Kidney epithelial cell (primary cell): ENCODE measurements around the gene HOXA4. TPM values are rescaled to one million over a fixed set of nuclear protein-coding genes. Genes with fewer than 3 reads are reported as not detected.

ENCODE experiments used
- DNase-seq: peaks from one replicate; pipeline ENCODE4 v3.0.0-alpha.2; 2010; ENCODE audit warnings: low read depth
- H3K27me3 ChIP-seq: 2 replicates; pipeline ENCODE4 v1.6.0; 2011; ENCODE audit warnings: low read length; ENCODE audit not compliant: control insufficient read depth, insufficient read depth
- H3K36me3 ChIP-seq: 2 replicates; pipeline ENCODE4 v1.5.1; 2011; ENCODE audit warnings: low read length; ENCODE audit not compliant: control insufficient read depth, insufficient read depth
- H3K4me3 ChIP-seq: 2 replicates; pipeline ENCODE4 v1.5.1; 2011; ENCODE audit warnings: low read depth, mild to moderate bottlenecking, control low read depth, low read length
- total RNA-seq: library from RNA; depleted of rRNA; stranded (reverse); fragments of >200 nt; gene quantifications from 2 replicates; pipeline ENCODE4 v1.2.3, GENCODE V29; 2015
- TF ChIP-seq, protein P1 (sequence below): IDR thresholded peaks from 2 replicates; pipeline ENCODE4 v1.5.1; 2011; ENCODE audit warnings: mild to moderate bottlenecking, moderate library complexity, low read length, control low read depth, inconsistent platforms; ENCODE audit not compliant: insufficient read depth, poor library complexity, severe bottlenecking

HOXA4 gene
- total RNA-seq, 1 donor from 2014 or later = 7.4 TPM

DNA sequence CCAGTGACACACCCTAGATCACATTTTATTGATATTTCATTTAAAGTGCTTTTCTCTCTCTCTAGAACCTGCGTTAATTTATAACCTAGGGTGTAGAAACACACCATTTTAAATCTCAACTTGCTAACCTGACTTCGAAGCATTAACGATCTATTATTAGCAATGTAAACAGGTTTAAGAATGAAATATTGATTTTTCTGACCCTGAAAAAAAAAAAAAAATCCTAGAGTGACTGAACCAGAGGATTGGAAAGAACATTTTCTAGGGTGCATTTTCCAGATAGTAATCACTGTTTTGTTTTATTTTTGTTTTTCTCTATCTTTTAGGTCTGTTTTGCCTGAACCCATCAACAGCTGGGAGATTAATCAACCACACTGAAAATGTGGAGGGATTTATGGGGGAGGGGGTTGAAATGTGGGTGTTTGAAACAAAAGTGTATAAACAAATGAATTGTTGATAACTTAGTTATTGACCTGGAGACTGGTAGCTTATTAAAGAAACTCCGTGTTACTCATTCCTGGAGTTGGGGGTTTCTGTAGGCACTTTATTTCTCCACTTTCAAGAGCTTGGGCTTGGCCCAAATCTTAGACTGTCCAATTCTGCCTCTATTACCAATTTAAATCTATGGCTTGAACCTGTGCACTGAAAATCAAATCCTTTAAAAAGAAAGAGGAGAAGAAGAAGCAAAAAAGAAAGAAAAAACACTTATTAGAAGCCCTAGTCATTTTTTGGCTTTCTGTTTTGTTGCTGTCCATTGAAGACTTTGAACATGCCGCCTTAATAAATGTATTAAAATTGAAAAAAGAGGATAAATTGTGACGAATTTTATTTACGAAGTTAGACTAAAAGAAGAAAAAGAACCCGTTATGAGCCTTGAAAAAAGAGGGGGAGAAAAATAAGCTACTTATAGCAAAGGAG, 30.8 kb downstream of the HOXA4 start:
- H3K4me3 ChIP-seq = peak overlapping the region; percentile 90
- DNase-seq = no peak
- TF ChIP-seq, protein P1, sequence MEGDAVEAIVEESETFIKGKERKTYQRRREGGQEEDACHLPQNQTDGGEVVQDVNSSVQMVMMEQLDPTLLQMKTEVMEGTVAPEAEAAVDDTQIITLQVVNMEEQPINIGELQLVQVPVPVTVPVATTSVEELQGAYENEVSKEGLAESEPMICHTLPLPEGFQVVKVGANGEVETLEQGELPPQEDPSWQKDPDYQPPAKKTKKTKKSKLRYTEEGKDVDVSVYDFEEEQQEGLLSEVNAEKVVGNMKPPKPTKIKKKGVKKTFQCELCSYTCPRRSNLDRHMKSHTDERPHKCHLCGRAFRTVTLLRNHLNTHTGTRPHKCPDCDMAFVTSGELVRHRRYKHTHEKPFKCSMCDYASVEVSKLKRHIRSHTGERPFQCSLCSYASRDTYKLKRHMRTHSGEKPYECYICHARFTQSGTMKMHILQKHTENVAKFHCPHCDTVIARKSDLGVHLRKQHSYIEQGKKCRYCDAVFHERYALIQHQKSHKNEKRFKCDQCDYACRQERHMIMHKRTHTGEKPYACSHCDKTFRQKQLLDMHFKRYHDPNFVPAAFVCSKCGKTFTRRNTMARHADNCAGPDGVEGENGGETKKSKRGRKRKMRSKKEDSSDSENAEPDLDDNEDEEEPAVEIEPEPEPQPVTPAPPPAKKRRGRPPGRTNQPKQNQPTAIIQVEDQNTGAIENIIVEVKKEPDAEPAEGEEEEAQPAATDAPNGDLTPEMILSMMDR = no peak
- H3K27me3 ChIP-seq = no peaks in the 10 kb centered on the region
- no peaks in the 10 kb centered on the region for H3K36me3 ChIP-seq

DNA sequence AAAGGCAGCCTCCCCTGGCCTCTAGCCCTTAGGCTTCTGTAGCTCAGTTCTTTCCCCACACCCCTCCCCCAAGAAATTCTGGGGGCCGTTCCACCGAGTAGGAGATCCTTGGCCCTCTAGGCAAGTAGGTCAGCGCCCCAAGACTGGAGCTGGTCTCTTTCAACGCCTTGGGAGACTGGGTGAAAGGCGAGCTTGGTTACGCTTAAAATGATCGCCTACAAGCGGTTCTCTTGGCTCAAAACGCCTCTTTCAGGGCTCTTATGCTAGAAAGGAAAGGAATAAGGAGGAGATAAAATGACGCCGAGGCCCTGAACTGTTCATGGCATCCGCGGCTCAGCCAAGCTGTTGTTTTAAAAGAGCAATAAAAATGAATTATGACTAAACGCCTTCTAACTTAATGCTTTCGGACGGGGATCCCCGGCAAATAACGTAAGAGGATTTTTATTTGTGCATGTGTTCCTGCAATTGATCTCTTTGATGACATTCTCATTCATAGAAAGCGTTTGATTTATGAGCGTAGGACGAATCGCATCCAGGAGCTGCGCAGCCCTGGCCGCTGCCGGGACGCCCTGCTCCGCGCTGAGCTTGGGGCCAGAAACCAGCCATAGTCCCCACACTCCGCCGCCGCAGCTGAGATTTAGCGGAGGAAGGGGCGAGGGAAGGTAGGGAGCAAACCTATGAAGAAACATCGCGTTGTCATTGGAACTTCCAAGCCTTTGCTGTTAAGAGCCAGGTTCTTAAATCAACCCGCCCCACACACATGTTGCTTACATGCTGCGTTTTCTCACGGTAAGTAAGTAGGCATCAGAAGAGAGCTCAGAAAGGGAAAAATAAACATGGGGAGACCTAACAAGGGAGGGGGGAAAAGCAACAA, 31.7 kb downstream of the HOXA4 start:
- Histone ChIP-seq H3K36me3 (no peaks in the 10 kb centered on the region), H3K27me3 (no peaks in the 10 kb centered on the region), H3K4me3 (peak overlapping the region; percentile 90)
- TF ChIP-seq, protein P1 = peak; percentile 21
- DNase-seq = no peak

DNA sequence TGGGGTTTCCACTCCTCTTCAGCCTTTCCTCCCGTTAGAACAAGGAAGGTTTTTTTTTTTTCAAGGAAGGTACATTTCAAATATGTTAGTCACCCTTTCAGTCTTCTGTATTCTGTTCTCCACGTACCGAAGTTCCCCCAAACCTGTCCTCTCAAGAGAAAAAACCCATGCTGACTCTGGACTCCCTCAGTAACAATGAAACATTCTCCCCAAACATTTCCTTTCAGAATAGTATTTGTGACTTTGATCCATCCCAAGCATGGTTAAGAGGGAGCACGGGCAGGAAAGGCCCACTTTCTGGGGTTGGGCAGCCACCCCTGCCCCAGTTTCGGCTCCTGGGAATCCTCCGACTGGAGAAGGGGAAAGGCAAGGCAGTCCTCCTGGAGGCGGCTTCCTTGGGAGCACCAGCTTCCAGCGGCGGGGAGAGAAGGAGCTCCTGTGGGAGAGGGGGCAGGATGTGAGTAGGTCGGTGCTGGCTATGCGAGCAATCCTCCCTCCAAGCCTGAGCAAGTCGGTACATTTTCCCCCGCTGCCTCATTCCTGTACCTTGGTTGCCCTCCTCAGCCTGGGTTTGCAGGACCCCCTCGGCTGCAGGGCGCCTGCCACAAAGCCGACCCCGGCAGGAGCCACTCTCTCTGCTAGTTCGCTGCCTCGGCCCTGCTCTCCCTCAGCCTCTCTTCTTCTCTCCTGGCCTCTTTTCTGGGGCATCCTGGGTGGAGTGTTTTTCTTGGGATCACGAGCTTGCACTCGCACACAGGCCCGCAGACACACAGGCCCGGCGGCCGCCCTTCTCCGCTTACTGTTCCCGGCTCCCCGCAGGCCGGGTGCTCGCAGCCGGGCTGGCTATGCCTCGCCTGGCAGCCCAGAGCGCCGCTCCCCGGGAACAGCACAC, 32.6 kb downstream of the HOXA4 start:
- TF ChIP-seq, protein P1 = no peak
- DNase-seq = no peak
- H3K4me3 ChIP-seq = peak overlapping the region; percentile 90
- H3K36me3 ChIP-seq = no peaks in the 10 kb centered on the region
- no peaks in the 10 kb centered on the region for H3K27me3 ChIP-seq

DNA sequence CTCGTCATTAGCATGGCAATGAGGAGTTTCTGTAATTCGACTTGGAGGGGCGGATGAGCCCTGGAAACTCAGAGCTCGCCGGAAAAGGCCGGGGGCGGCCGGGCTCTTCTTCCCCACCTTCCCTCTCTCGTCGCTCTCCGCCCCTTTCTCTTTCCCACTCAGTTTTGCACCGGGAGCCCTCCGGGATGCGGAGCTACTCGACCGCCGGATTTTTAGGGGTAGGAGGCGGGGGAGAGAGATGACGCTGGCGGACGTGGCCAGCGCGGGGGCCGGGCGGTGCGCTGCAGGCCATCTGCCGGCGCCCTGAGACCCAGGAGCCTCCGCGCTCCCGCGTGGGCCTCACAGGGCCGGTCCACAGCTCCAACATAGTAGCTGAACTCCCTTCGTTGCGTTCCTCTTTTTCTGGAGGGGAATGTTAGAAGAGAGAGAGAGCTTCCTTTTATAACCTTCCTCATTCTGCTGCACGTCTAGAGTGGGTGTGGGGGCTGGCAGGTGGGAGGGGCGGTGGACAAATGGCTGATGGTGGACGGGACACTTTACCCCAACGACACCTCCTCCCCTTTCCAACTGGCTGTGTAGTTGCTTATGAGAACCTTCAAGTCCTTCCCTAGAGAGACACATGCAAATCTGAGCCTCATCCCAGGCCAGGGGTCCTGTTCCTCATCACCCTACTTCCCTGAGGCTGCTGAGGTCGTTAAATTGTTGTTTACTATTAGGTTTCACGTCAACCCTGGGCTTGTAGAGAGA, 33.6 kb downstream of the HOXA4 start:
- Histone ChIP-seq H3K36me3 (no peaks in the 10 kb centered on the region), H3K4me3 (peak overlapping the region; percentile 90), H3K27me3 (no peaks in the 10 kb centered on the region)
- no peak for DNase-seq
- TF ChIP-seq, protein P1 = no peak
